K562 (cell line): ENCODE data around the gene ZNF133. TPM values are rescaled to one million over a fixed set of nuclear protein-coding genes. Genes with fewer than 3 reads are reported as not detected.

Source experiments
- GATAD2A ChIP-seq: fragments of 450-650 bp; IDR thresholded peaks from 2 replicates; pipeline ENCODE4 v1.6.1; 2017
- HNRNPK ChIP-seq: fragments of 200-400 bp; formaldehyde crosslinking; IDR thresholded peaks from one replicate; pipeline ENCODE4 v1.6.1; 2018; ENCODE audit warnings: mild to moderate bottlenecking, low read depth, low read length; ENCODE audit not compliant: poor library complexity, severe bottlenecking
- IRF1 ChIP-seq: sonication (generic); formaldehyde crosslinking; IDR thresholded peaks from 2 replicates; pipeline ENCODE4 v1.8.0; 2022; ENCODE audit warnings: missing genetic modification reagents, mild to moderate bottlenecking, borderline replicate concordance
- KDM5B ChIP-seq: fragments of 200-600 bp; sonication (generic); IDR thresholded peaks from 2 replicates; pipeline ENCODE4 v1.6.1; 2012; ENCODE audit warnings: low read depth, mild to moderate bottlenecking, moderate library complexity, low read length, control low read depth, inconsistent platforms; ENCODE audit not compliant: insufficient replicate concordance
- MEF2A ChIP-seq: IDR thresholded peaks from 2 replicates; pipeline ENCODE4 v1.6.1; 2011; ENCODE audit warnings: low read depth, mild to moderate bottlenecking, low read length, moderate library complexity; ENCODE audit not compliant: control insufficient read depth
- MGA ChIP-seq: fragments of 450-650 bp; IDR thresholded peaks from 2 replicates; pipeline ENCODE4 v1.6.1; 2016; ENCODE audit warnings: mild to moderate bottlenecking, moderate library complexity
- MIER1 ChIP-seq: fragments of 450-650 bp; IDR thresholded peaks from 2 replicates; pipeline ENCODE4 v1.6.1; 2016; ENCODE audit warnings: antibody characterized with exemption, mild to moderate bottlenecking, low read depth
- MYNN ChIP-seq, 2 experiments: sonication (generic); formaldehyde crosslinking in 1 of 2; IDR thresholded peaks; 2 replicates each; pipeline versions ENCODE4 v1.5.0 to v1.6.1; 2016 to 2020; ENCODE audit warnings: antibody characterized with exemption in 1 of 2, missing genetic modification reagents in 1 of 2
- NFE2 ChIP-seq: IDR thresholded peaks from 2 replicates; pipeline ENCODE4 v1.6.1; 2014; ENCODE audit warnings: antibody characterized with exemption, low read depth
- RAD51 ChIP-seq: fragments of 450-650 bp; IDR thresholded peaks from 2 replicates; pipeline ENCODE4 v1.7.1; 2016; ENCODE audit warnings: low read depth, mild to moderate bottlenecking, borderline replicate concordance
- RFX5 ChIP-seq: IDR thresholded peaks from 2 replicates; pipeline ENCODE4 v1.6.1; 2011; ENCODE audit warnings: low read depth, mild to moderate bottlenecking, improper control_type of control experiment, low read length
- TRIM28 ChIP-seq: fragments of 450-650 bp; IDR thresholded peaks from 2 replicates; pipeline ENCODE4 v1.6.1; 2017
- ZBTB8A ChIP-seq: fragments of 450-650 bp; IDR thresholded peaks from 2 replicates; pipeline ENCODE4 v1.6.1; 2018; ENCODE audit warnings: mild to moderate bottlenecking, moderate library complexity; ENCODE audit not compliant: partially characterized antibody
- polyA plus RNA-seq, 8 experiments: library from polyadenylated mRNA; depleted of rRNA in 4 of 8; stranded (reverse) in 5 of 8; unstranded in 3 of 8; fragments of >200 nt; fragmentation: Nextera tagmentation in 2 of 8; fragmentation: Illumina TruSeq in 1 of 8; extraction: Ambion mirVana in 2 of 8; extraction: Trizol in 1 of 8; gene quantifications; 2 replicates each; pipeline versions ENCODE4 v1.2.1 to v1.2.3, GENCODE V29; 2011 to 2014; ENCODE audit warnings: inconsistent platforms in 1 of 8, missing spikeins in 1 of 8
- total RNA-seq, 7 experiments: library from RNA; depleted of rRNA in 6 of 7; stranded (reverse); fragments of >200 nt in 6 of 7; fragmentation: Illumina TruSeq in 2 of 7; extraction: Trizol in 2 of 7; gene quantifications; 2 replicates each; pipeline versions ENCODE4 v1.2.1 to v1.2.3, GENCODE V29; 2011 to 2021; ENCODE audit warnings: low replicate concordance in 1 of 7

ZNF133 gene
- total and polyA plus RNA-seq, 9 of the 15 experiments (the other 6 are each of a cell fraction or from before 2014, with no cell fraction given): 1.1 to 6.5 (median 3.8) TPM

GRCh38 chr20:18288749-18289267 lies 481 bp downstream of the ZNF133 start (continued):
- TF ChIP-seq MGA (0 out of 2 replicates have a peak, but pooled peaks have one; percentile 29), KDM5B (peak; percentile 5), ZBTB8A (no peak), MIER1 (no peak), HNRNPK (no peak), IRF1 (no peak), MEF2A (no peak), RAD51 (no peak), MYNN (IDR thresholded peaks at IDR 0.05) (no peak), MYNN (CRISPR knock-in tag; IDR thresholded peaks at IDR 0.05) (no peak), RFX5 (no peak), TRIM28 (no peak), NFE2 (no peak), GATAD2A (no peak)
